Ishikawa (cell line): ENCODE measurements around the gene SCYGR4.

ENCODE experiments used
- CEBPB ChIP-seq: IDR thresholded peaks from 2 replicates; pipeline ENCODE4 v1.6.1; 2012
- CREB1 ChIP-seq: IDR thresholded peaks from 2 replicates; pipeline ENCODE4 v1.6.1; 2012; ENCODE audit warnings: low read depth
- EGR1 ChIP-seq: IDR thresholded peaks from 2 replicates; pipeline ENCODE4 v1.6.1; 2012
- EP300 ChIP-seq: IDR thresholded peaks from 2 replicates; pipeline ENCODE4 v1.6.1; 2012; ENCODE audit warnings: borderline replicate concordance
- FOXM1 ChIP-seq: IDR thresholded peaks from 2 replicates; pipeline ENCODE4 v1.6.1; 2012; ENCODE audit warnings: low read depth, borderline replicate concordance
- MAX ChIP-seq: IDR thresholded peaks from 2 replicates; pipeline ENCODE4 v1.6.1; 2012
- NFIC ChIP-seq: IDR thresholded peaks from 2 replicates; pipeline ENCODE4 v1.6.1; 2012
- RAD21 ChIP-seq: IDR thresholded peaks from 2 replicates; pipeline ENCODE4 v1.6.1; 2012; ENCODE audit warnings: low read depth
- REST ChIP-seq: IDR thresholded peaks from 2 replicates; pipeline ENCODE4 v1.6.1; 2012; ENCODE audit warnings: low read depth, mild to moderate bottlenecking
- TAF1 ChIP-seq: IDR thresholded peaks from 2 replicates; pipeline ENCODE4 v1.6.1; 2012; ENCODE audit warnings: low read depth, mild to moderate bottlenecking
- TCF12 ChIP-seq: IDR thresholded peaks from 2 replicates; pipeline ENCODE4 v1.6.1; 2012; ENCODE audit warnings: low read depth
- TEAD4 ChIP-seq: IDR thresholded peaks from 2 replicates; pipeline ENCODE4 v1.6.1; 2012
- USF1 ChIP-seq: IDR thresholded peaks from 2 replicates; pipeline ENCODE4 v1.6.1; 2012
- YY1 ChIP-seq: IDR thresholded peaks from 2 replicates; pipeline ENCODE4 v1.6.1; 2012; ENCODE audit warnings: low read depth
- ZBTB7A ChIP-seq: IDR thresholded peaks from 2 replicates; pipeline ENCODE4 v1.6.1; 2012; ENCODE audit warnings: low read depth

The SCYGR4 gene

GRCh38 chr2:227608561-227609338 is 8.5 kb upstream of the SCYGR4 start:
- TF ChIP-seq EP300 = no peak
- no peak for TF ChIP-seq TAF1
- no peak for TF ChIP-seq MAX
- TF ChIP-seq TEAD4 = no peak
- no peak for TF ChIP-seq ZBTB7A
- no peak for TF ChIP-seq CEBPB
- no peak for TF ChIP-seq FOXM1
- no peak for TF ChIP-seq TCF12
- TF ChIP-seq USF1 = no peak
- no peak for TF ChIP-seq REST
- TF ChIP-seq CREB1 = no peak
- TF ChIP-seq EGR1 = no peak

- TF ChIP-seq MAX = no peak
- no peak for TF ChIP-seq TCF12
- TF ChIP-seq USF1 = no peak
- no peak for TF ChIP-seq NFIC
- no peak for TF ChIP-seq REST
- no peak for TF ChIP-seq EP300
- TF ChIP-seq ZBTB7A = no peak
- TF ChIP-seq CEBPB = no peak
- TF ChIP-seq EGR1 = no peak
- TF ChIP-seq CREB1 = no peak
- TF ChIP-seq YY1 = no peak
- TF ChIP-seq RAD21 = no peak
These were observed 7.2 kb upstream of the SCYGR4 start for GRCh38 chr2:227610123-227610522.

- no peak for TF ChIP-seq CREB1
- no peak for TF ChIP-seq EGR1
- no peak for TF ChIP-seq NFIC
- TF ChIP-seq YY1 = no peak
- TF ChIP-seq TAF1 = no peak
- no peak for TF ChIP-seq EP300
- no peak for TF ChIP-seq RAD21
- TF ChIP-seq REST = no peak
- TF ChIP-seq TCF12 = no peak
- TF ChIP-seq ZBTB7A = no peak
- TF ChIP-seq TEAD4 = no peak
- TF ChIP-seq MAX = no peak
- no peak for TF ChIP-seq CEBPB
These were observed 4.6 kb upstream of the SCYGR4 start for GRCh38 chr2:227612546-227613271.

GRCh38 chr2:227613272-227613660 is 4.0 kb upstream of the SCYGR4 start:
- TF ChIP-seq TAF1 (no peak), EP300 (no peak), EGR1 (no peak), RAD21 (no peak), TEAD4 (no peak), NFIC (no peak), REST (no peak), USF1 (no peak), YY1 (no peak), ZBTB7A (no peak)
